GM18526 (cell line): ENCODE data around the gene NAT14.

Source experiments
- POLR2A ChIP-seq: IDR thresholded peaks from 3 replicates; pipeline ENCODE4 v1.6.1; 2011; ENCODE audit not compliant: insufficient read length; ENCODE audit errors: extremely low read depth

Gene NAT14

DNA sequence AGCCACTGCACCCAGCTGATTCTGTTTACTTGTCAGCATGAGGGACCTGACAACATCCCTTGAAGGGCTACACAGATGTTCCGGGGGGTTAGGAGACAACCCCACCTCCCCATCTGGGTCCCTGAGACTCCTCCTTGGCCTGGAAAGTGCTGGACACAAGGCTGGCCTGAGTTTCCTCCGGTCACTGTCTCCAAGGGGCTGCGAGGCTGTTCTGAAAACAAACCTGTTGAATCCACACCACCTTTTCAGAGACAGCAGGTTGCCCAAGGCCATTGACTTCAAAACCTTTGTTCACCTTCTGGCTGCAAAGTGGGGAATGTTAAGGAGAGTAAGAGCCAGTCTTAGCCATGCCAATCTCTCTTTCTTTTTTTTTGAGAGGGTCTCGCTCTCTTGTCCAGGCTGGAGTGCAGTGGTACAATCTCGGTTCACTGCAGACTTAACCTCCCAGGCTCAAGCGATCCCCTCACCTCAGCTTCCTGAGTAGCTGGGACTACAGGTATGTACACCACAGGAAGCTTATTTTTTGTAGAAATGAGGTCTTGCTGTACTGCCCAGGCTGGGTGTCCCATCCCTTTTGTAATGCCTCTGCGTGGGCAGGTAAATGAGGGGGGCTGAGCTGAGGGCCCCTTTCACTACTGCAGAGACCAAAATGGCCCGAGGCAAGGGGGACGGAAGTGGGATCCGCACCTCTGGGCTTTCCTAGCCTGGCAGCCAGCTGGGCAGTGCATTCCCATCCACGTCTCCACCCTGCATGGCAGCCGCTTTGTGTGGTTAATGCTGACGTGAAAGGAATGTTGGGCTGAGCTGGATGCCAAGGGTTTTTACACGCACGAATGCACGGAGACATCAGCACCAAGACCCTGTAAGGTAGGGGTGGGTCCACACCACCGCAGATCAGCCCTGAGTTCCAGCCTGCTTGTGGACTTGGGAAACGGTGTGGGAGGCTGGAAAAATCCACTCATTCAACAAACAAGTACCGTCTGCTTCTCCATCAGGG, 10.4 kb upstream of the NAT14 start:
- no peak for TF ChIP-seq POLR2A

DNA sequence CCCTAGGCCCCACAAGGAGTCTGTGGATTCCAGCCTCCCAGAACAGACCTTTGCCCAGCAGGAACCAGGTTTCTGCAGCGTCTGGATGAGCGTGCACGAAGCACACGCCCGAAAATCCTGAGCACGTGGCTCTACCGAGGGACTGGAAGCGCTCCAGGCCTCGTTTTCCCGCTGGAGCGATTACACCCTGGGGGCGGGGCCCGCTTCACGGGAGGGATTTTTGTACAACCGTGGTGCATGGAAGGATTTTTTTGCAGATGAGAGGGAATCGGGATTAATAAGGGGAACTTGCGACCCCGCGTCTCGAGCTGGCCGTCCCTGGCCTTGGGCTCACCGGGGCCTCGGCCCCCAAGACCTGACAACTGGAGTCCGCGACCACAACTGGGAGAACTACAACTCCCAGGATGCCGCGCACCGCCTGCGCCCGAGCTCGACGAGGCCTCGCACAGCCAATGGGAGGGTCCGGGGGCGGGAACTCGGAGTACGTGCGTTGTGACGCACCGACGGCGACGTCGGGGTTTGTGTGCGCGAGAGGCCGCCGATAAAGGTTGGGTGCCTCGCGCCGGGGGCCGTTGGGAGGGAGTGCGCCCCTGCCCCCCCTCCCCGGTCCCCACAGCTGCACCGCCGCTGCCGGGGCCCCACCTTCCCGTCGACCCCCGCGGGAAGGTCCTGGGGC, 8.8 kb upstream of the NAT14 start, which contains the start of gene ZNF628:
Gene ZNF628, plus strand, starts transcription at position 518 of the 676 bp plus-strand sequence. CDS start 3,294 bp downstream, outside the sequence.
- TF ChIP-seq POLR2A = peak; percentile 45

DNA sequence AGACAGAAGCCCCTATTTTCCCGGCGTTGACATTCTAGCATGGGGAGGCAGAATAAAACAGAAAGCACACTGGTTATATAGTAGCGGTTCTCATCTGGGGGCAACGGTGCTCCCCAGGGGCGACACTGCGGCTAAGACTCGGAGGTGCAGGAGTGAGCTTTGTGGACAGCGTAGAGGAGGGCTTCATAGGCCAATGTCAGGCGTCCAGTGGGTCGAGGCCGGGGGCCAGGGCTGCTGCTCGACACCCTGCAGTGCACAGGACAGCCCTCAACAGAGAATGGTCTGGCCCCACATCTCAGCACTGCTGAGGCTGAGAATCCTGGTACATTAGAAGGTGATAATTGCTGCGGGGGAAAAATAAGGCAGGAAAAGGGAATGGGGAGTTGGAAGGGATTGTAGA, 7.1 kb upstream of the NAT14 start:
- no peak for TF ChIP-seq POLR2A

DNA sequence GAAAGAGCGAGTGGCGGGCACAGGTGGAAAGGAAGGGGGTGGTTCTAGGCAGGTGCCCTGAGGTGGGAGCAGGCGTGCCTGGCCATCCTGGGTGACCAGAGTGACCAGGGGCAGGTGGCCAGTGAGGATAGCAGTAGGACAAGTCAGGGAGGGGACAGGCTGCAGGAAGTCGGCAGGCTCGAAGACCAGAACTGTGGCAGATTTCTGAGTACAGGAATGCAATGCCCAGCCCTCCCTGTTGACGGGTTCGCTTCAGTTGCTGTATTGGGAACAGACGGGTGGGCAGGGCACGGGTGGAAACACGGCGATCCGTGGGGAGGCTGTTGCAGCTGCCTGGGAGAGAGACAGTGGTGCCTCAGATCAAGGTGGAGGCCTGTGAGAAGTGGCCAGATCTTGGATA, 6.6 kb upstream of the NAT14 start:
- TF ChIP-seq POLR2A = no peak

DNA sequence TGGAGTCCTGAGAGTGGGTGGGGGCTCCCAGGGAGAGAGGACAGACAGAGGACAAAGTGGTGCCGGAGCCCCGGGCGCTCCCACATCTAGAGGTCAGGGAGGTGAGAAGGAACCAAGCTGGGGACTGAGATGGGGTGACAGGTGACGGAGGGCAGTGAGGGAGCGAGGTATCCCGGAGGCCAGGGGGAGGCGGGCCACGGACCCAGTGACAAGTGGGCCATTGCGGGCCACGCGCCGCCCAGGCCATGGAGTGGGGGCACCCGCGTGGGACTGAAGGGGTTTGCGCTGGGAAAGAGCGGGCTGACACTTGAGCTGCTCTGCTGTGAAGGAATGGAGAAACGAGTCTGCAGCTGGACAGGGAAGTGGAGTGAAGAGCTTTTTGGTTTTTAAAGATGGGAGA, 5.9 kb upstream of the NAT14 start:
- no peak for TF ChIP-seq POLR2A

DNA sequence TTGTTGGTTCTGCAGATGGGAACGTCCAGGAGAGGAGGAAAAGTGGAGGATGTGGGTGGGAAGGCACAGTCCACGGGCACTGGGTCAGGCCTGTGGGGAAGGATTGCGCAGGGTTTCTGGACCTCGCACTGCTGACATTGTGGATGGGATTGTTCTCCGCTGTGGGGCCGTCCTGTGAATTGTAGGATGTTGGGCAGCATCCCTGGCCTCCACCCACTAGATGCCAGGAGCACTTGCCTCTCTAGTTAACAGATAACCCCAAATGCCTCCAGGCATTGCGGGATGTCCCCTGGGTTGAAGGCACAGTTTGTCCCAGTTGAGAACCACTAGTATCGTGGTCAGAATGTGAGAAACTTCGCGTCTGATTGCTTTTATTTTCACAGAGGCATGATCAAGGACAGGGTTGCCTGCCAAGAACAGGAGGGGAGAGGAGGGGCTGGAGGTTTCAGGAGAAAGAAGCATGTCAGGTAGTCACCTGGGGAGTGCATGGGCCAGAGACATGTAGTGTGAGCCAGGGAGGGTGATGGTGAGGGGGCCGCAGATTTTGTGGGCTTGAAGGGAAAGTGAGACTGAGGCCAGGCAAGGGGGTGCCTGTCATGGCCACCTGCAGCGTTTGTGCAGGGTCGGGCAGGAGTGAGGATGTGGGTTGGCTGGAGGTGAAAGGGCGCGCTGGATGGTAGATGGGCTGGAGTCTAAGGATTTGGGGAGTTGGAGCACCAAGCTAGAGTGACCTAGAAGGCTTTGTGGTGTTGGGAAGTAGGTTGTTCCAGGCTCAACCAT, 5.3 kb upstream of the NAT14 start:
- TF ChIP-seq POLR2A = no peak

DNA sequence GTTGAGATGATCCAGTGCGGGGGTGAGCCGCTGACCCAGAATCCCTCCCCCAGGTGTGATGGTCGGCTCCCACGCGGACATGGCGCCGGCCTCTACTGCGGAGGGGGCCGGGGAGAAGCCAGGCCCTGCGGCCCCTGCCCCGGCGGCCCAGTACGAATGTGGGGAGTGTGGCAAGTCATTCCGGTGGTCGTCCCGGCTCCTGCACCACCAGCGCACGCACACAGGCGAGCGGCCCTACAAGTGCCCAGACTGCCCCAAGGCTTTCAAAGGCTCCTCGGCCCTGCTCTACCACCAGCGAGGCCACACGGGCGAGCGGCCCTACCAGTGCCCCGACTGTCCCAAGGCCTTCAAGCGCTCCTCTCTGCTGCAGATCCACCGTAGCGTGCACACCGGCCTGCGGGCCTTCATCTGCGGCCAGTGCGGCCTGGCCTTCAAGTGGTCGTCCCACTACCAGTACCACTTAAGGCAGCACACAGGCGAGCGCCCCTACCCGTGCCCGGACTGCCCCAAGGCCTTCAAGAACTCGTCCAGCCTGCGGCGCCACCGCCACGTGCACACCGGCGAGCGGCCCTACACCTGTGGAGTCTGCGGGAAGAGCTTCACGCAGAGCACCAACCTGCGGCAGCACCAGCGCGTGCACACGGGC, 3.7 kb upstream of the NAT14 start:
- TF ChIP-seq POLR2A = no peak

DNA sequence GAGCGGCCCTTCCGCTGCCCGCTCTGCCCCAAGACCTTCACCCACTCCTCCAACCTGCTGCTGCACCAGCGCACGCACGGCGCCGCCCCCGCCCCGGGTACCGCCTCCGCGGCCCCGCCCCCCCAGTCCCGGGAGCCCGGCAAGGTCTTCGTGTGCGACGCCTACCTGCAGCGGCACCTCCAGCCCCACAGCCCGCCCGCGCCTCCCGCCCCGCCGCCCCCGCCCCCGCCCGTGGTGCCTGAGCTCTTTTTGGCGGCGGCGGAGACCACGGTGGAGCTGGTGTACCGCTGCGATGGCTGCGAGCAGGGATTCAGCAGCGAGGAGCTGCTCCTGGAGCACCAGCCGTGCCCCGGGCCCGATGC, 3.2 kb upstream of the NAT14 start:
- TF ChIP-seq POLR2A = no peak

DNA sequence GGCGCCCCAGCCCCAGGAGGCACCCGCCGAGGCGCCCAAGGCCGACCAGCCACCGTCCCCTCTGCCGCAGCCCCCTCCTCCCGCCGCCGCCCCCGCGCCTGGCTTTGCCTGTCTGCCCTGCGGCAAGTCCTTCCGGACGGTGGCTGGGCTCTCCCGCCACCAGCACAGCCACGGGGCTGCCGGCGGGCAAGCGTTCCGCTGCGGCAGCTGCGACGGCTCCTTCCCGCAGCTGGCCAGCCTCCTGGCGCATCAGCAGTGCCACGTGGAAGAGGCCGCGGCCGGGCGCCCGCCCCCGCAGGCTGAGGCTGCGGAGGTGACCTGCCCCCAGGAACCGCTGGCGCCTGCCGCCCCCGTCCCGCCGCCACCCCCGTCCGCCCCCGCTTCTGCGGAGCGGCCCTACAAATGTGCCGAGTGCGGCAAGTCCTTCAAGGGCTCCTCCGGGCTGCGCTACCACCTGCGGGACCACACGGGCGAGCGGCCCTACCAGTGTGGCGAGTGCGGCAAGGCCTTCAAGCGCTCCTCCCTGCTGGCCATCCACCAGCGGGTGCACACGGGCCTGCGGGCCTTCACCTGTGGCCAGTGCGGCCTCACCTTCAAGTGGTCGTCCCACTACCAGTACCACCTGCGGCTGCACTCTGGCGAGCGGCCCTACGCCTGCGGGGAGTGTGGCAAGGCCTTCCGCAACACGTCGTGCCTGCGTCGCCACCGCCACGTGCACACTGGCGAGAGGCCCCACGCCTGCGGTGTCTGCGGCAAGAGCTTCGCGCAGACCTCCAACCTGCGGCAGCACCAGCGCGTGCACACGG, 2.6 kb upstream of the NAT14 start:
- no peak for TF ChIP-seq POLR2A

DNA sequence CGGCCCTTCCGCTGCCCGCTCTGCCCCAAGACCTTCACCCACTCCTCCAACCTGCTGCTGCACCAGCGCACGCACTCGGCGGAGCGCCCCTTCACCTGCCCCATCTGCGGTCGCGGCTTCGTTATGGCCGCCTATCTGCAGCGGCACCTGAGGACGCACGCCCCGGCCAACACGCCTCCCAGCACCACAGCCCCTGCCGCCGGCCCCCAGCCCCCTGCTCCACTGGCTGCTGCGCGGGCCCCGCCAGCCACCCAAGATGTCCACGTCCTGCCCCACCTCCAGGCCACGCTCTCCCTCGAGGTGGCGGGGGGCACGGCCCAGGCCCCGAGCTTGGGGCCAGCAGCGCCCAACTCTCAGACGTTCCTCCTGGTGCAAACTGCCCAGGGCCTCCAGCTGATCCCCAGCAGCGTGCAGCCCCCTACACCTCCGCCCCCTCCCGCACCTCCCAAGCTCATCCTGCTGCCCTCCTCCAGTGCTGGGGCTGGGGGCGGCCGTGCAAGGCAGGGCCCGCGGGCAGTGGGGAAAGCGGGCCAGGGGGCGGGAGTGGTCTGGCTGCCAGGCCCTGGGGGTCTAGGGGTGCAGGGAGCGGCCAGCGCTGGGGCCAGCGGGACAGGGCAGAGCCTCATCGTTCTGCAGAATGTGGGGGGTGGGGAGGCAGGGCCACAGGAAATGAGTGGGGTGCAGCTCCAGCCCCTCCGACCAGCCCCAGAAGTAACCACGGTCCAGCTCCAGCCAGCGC, 1.9 kb upstream of the NAT14 start:
- TF ChIP-seq POLR2A = no peak

DNA sequence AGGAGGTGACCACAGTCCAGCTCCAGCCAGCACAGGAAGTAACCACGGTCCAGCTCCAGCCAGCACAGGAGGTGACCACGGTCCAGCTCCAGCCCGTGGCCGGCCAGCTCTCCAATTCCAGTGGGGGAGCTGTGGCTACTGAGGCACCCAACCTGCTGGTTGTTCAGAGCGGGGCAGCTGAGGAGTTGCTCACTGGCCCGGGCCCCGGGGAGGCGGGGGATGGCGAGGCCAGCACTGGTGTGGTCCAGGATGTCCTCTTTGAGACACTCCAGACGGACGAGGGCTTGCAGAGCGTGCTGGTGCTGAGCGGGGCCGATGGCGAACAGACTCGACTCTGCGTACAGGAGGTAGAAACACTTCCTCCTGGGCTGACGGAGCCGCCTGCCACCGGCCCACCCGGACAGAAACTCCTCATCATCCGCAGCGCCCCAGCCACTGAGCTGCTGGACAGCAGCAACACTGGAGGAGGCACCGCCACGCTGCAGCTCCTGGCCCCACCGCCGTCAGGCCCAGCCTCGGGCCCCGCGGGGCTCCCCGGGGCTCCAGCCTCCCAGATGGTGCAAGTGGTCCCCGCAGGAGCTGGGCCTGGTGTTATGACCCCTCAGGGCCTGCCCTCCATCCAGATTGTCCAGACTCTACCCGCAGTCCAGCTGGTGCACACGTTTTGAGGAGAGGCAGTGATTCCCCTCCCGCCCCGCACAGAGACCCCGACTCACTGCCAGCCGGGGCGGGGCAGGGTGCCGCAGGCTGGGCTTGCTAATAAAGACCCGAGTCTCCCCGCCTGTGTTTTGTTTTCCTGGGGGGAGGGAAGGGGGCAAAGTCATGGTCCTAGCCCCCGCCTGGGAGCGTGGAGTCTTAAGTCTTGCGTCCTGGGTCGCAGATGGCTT, 1.0 kb upstream of the NAT14 start:
- TF ChIP-seq POLR2A = no peak

DNA sequence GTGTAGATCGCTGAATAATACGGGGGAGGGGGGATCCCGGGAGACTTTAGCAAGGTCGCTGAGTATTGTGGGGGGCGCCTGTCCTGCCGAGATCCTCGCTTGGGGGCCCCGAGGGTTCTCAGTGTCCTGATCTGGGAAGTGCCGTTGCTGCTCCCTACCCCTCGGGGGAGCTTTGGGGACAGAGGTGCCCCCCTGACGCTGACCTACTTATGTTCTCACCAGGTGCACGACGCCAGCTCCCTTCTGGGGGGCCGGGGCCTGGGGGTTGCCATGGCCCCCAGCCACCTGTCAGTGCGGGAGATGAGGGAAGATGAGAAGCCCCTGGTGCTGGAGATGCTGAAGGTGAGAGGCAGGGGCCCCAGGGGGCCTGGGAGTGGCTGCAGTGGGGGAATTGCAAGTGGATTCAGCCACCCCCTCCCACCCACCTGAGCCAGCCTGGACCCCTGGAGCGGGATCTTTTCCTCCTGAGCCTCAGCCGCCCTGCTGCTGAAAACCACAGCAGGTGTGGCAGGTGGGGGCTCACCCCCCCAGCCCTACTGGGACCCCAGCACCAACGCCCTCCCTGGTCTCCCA, 537 bp downstream of the NAT14 start:
- TF ChIP-seq POLR2A = no peak
